HepG2 (cell line): Measurements from ENCODE around the gene TBX5.

Experiments
- ZBTB20 ChIP-seq: sonication (generic); formaldehyde crosslinking; IDR thresholded peaks from 2 replicates; pipeline ENCODE4 v1.8.1; 2023; ENCODE audit warnings: missing genetic modification reagents, low read depth, mild to moderate bottlenecking, borderline replicate concordance
- ZNF780A ChIP-seq: sonication (generic); formaldehyde crosslinking; IDR thresholded peaks from 2 replicates; pipeline ENCODE4 v1.8.0; 2022; ENCODE audit warnings: mild to moderate bottlenecking, missing genetic modification reagents, moderate library complexity

- TF ChIP-seq ZNF780A (CRISPR knock-in tag) (no peak), ZBTB20 (no peak)
Measured at GRCh38 chr12:114412825-114413749, 7.1 kb upstream of the TBX5 start.
